NCI-H2171 (cell line): Measurements from ENCODE around the gene PRAMEF2.
"Not testable (repeated sequence)": the region's sequence is repeated elsewhere in the genome, so short reads cannot be mapped to it uniquely, and the experiment has no call there.

ENCODE experiments used
- DNase-seq: peaks from one replicate; lab custom pipeline; 2025; lab: John Stamatoyannopoulos, UW

PRAMEF2 gene, protein sequence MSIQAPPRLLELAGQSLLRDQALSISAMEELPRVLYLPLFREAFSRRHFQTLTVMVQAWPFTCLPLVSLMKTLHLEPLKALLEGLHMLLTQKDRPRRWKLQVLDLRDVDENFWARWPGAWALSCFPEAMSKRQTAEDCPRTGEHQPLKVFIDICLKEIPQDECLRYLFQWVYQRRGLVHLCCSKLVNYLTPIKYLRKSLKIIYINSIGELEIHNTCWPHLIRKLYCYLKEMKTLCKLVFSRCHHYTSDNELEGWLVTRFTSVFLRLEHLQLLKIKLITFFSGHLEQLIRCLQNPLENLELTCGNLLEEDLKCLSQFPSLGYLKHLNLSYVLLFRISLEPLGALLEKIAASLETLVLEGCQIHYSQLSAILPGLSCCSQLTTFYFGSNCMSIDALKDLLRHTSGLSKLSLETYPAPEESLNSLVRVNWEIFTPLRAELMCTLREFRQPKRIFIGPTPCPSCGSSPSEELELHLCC

DNA sequence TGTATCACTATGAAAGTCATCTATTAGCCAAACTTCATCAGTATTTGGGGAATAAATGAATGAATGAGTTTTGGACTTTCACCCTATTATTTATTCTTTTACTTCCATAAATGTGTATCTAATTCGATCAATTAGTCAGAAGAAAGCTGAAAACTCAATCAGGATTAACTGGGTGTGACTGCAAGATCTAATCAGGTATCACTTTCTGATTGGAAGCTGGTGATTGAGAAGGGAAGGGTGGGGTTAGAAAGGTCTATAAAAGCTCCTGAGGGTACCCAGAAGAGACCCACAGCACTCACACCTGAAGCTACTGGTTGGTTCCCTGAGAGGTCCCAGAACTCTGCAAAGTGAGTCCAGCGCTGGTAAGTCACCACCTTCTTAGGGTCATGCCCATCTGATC lies at the start of gene PRAMEF2:
Gene PRAMEF2, plus strand, starts transcription at position 301 of the 400 bp plus-strand sequence. CDS start 1,924 bp downstream, outside the sequence.
- DNase-seq, result not testable (repeated sequence)

DNA sequence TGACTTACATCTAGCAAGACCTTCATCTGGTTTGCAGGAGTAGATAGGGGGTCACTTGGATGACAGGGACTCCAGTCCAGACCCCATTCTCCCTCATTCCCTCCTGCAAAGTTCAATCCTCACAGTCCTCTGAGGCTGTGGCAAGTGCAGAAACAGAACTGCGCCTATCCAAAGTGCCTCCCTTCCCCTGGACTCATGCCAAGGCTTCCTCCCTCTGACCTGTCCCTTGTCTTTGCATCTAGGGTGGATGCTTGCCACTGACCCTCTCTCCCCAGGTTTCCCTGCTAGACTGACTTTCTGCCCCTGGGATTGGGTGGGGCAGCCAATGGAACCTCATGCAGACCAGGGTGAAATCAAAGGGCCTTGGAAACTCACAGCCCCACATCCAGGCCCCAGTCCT lies 47.0 kb upstream of the PRAMEF2 start:
- DNase-seq, result no peak

DNA sequence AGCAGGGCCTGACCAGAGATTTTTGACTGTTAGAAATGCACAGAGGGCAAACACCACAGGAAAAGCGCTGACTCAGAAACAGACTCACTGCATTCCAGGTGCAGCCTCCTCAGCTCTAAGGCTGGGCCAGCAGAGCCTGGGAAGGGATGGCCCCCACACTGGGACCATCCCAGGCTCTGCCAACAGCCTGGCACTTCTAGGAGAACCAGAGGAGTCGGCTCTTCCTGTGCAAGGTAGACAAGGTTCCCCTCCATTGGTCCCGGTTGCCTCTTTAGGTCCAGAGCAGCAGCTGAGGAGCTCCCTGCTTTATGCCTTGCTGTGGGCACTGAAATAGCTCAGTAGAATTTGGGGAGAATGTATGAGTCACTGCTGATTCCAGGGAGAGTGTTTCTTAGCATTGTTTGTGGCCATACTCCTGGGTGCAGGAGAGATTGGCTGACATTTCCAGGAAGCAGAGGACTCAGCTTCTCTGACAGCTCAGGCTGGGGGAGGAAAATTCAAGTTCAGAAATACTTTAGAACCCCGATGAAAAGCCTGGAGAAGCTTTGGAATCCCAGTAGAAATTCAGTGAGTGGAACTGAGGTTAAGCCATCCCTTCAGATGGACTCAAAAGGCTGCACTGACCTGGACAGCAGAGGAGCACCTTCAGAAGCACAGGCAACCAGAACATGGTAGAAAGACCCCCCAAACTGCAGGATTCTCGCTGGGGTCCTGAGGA lies 46.0 kb upstream of the PRAMEF2 start:
- DNase-seq, result no peak

DNA sequence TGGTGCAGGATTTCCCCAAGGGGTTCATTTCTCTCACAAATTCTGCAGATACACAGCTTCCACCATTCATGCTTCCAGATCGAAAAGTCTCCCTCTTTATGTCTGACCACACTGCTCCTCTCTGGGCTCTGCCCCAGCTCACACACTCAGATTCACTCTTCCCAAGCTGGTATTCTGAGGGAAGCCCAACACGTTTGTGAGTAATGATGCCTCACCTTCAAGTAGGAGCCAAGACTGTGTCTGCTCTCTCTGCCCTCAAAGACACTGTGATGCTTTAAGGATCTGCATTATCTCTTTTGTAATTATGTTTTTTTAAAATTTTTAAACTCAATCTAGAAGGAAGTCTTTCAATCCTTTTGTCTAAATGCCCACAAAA lies 45.5 kb upstream of the PRAMEF2 start:
- no peak for DNase-seq

DNA sequence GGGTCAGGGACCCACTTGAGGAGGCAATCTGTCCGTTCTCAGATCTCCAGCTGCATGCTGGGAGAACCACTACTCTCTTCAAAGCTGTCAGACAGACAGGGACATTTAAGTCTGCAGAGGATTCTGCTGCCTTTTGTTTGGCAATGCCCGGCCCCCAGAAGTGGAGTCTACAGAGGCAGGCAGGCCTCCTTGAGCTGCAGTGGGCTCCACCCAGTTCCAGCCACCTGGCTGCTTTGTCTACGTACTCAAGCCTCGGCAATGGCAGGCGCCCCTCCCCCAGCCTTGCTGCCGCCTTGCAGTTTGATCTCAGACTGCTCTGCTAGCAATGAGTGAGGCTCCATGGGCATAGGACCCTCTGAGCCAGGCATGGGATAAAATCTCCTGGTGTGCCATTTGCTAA lies 37.8 kb upstream of the PRAMEF2 start:
- DNase-seq, result not testable (repeated sequence)

DNA sequence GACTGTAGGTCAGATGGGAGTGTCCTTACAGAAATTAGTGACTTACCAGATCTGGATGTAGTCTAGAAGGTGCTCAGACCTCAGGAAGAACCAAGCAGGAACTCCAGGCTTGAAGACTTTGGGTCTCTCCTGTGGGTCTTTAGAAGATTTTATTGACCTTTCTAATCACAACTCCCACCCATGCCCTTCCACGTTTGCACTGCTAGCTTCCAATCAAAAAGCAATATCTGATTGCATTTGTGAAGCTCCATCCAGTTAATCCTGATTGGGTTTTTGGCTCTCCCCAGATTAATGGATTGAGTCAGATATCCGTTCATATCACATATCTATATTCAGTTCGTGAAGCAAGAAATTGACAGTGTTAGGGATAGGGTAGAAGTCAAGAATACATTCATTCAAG lies 25.6 kb upstream of the PRAMEF2 start, which contains the start of gene PRAMEF11:
Gene PRAMEF11, minus strand, starts transcription at position 101 of the 400 bp plus-strand sequence. CDS start 2,621 bp downstream, outside the sequence.
- not testable (repeated sequence) for DNase-seq

DNA sequence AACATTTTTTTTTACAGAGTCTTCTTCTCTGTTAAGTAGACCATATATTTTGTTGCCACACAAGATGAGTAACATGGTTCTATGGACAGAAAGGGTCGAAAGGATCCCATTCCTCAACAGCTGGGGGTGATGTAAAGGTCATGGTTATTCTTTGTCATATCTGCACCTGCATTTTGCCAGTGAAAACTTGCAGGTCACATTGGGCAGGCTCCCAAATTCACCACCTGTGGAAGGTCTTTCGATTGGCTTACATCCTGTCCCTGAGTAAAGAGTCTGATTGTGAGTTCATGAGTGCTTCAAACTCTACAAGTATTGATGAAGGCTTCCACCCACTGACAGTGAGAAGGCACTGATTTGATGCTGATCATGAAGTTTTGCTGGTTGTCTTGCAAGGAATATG lies 23.6 kb upstream of the PRAMEF2 start:
- not testable (repeated sequence) for DNase-seq

DNA sequence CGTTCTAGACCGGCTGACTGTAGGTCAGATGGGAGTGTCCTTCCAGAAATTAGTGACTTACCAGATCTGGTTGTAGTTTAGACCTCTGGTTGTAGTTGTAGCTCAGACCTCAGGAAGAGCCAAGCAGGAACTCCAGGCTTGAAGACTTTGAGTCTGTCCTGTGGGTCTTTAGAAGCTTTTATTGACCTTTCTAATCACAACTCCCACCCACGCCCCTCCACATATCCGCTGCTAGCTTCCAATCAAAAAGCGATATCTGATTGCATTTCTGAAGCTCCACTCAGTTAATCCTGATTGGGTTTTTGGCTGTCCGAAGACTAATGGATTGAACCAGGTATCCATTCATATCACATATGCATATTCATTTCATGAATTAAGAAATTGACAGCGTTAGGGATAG lies 8.3 kb upstream of the PRAMEF2 start, which contains the start of gene HNRNPCL1:
Gene HNRNPCL1, minus strand, starts transcription at position 101 of the 400 bp plus-strand sequence. CDS start 431 bp downstream, outside the sequence.
- not testable (repeated sequence) for DNase-seq

DNA sequence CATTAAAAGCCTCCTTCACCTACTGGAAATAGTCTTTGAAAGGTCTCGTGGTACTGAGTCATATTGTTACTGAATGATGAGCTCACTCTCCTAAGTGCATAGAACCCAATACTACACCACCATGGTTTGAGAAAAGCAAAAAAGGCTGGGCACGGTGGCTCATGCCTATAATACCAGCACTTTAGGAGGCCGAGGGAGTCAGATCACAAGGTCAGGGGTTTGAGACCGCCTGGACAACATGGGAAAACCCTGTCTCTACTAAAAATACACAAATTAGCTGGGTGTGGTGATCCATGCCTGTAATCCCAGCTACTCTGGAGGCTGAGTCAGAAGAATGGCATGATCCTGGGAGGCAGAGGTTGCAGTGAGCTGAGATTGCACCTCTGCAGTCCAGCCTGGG lies 5.1 kb upstream of the PRAMEF2 start:
- DNase-seq, result no peak

DNA sequence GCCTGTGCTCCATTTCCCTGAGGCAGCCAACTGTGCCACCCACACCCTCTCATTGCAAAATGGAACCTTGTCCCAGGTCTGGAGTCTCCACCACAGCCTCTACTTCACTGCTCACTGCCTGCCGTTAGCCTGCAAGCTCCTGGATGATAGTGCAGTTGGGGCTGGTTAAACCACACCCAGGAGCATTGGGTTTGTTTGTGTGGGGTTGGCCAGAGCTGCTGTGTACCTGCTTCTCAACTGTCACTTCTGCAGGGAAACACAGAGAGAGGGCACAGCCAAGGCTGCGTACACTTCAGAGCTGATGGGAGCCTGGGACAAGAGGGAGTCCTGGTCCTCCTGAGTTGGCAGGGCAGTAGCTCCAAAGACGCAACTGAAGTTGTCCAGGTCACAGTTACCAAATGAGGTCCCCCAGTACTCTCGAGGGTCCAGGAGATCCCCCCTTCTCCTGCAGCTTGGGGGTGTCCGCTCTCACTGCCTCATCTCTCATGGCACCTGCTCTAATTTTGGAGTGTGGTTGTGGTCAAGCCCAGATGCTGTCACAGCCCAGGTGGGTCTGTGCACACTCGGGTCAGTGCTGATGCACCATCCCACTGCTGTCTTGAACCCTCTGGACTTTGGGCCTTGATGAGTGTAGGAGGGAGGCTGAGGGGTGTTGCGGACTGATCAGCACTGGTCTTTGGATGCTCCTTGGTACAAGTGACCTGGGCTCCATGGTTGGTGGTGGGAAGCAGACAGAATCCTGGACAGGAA lies 6.4 kb downstream of the PRAMEF2 start:
- not testable (repeated sequence) for DNase-seq

DNA sequence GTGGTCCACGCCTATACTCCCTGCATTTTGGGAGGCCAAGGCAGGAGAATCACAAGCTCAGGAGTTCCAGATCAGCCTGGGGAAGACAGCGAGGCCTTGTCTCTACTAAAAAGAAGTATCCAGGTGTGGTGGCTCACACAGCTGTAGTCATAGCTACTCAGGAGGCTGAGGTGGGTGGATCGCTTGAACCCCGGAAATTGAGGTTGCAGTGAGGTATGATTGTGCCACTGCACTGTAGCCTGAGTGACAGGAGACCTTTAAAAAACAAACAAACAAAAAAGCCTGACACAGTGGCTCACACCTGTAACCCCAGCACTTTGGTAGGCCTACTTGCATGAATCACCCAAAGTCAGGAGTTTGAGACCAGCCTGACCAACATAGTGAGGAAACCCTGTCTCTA lies 21.6 kb downstream of the PRAMEF2 start:
- DNase-seq, result not testable (repeated sequence)

DNA sequence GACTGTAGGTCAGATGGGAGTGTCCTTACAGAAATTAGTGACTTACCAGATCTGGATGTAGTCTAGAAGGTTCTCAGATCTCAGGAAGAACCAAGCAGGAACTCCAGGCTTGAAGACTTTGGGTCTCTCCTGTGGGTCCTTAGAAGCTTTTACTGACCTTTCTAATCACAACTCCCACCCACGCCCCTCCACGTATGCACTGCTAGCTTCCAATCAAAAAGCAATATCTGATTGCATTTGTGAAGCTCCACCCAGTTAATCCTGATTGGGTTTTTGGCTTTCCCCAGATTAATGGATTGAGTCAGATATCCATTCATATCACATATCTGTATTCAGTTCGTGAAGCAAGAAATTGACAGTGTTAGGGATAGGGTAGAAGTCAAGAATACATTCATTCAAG lies 29.2 kb downstream of the PRAMEF2 start, which contains the start of gene PRAMEF4:
Gene PRAMEF4, minus strand, starts transcription at position 101 of the 400 bp plus-strand sequence. CDS start 2,807 bp downstream, outside the sequence.
- DNase-seq, result not testable (repeated sequence)

DNA sequence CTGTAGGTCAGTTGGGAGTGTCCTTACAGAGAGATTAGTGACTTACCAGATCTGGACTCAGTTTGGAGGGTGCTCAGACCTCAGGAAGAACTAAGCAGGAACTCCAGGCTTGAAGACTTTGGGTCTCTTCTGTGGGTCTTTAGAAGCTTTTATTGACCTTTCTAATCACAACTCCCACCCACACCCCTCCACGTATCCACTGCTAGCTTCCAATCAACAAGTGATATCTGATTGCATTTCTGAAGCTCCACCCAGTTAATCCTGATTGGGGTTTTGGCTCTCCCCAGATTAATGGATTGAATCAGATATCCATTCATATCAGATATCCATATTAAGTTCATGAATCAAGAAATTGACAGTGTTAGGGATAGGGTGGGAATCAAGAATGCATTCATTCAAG lies 41.3 kb downstream of the PRAMEF2 start, which contains the start of gene PRAMEF10:
Gene PRAMEF10, minus strand, starts transcription at position 101 of the 400 bp plus-strand sequence. CDS start 2,423 bp downstream, outside the sequence.
- not testable (repeated sequence) for DNase-seq

DNA sequence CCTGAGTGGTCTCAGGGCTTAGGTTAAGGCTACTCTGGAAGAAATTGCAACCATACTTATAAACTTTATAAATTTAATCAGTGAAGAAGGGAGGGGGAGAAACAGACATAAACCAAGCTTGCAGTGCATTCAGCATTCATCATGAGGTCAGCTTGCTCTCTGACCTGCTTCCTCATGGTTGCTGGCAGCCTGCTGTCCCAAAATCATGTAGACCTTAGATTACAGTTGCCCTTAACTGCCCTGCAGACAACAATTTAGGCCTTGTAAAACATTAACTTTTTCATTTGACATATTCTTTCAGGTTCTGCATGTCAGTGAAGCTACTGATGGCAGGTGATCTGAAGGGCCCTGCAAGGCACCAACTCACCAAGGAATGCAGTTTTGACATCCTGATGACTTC lies 42.3 kb downstream of the PRAMEF2 start:
- not testable (repeated sequence) for DNase-seq

DNA sequence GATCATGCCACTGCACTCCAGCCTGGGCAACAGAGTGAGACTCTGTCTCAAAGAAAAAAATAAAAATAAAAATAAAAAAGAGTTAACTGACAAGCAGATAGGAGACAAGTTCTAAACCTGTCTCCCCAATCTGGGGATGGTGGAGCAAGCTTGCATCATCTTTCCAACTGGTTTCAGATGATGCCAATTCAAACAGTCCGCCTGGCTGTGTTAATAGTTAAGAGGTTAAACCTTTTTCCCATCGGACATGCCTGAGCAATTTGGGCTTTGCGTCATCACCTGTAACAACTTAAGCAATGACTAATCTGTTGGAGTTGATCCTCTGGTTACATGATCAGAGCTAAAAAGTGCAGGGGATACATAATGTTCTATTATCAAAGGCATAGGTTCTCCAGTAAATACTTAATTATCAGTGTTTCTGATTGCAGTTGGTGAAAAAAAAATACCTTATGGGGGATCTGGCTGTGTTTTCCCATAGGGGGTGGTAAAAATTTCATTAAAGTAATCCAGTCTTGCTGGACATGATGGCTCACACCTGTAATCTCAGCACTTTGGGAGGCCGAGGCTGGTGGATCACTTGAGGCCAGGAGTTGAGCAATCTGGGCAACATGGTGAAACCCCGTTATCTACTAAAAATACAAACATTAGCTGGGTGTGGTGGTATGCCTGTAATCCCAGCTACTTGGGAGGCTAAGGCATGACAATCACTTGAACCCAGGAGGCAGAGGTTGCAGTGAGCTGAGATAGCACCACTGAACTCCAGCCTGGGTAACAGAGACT lies 47.1 kb downstream of the PRAMEF2 start:
- DNase-seq, result not testable (repeated sequence)
